Smooth muscle cell (in vitro differentiated cells): ENCODE data around the gene TTC3. TPM values are rescaled to one million over a fixed set of nuclear protein-coding genes. Genes with fewer than 3 reads are reported as not detected.

Experiments
- DNase-seq: peaks from one replicate; lab custom pipeline; 2025; ENCODE audit not compliant: unreplicated experiment; lab: John Stamatoyannopoulos, UW
- H2AFZ ChIP-seq: fragments of 200-600 bp; sonication (generic); 2 replicates; pipeline ENCODE4 v1.6.0; 2016; ENCODE audit warnings: antibody characterized with exemption, low read depth, mild to moderate bottlenecking
- H3F3A ChIP-seq: fragments of 200-600 bp; sonication (generic); 2 replicates; pipeline ENCODE4 v1.6.0; 2017; ENCODE audit warnings: antibody characterized with exemption, low read depth
- H3K27ac ChIP-seq: fragments of 200-600 bp; sonication (generic); 2 replicates; pipeline ENCODE4 v1.5.1; 2016; ENCODE audit warnings: low read depth, mild to moderate bottlenecking
- H3K27me3 ChIP-seq: fragments of 200-600 bp; sonication (generic); 2 replicates; pipeline ENCODE4 v1.6.1; 2016; ENCODE audit warnings: low read depth, mild to moderate bottlenecking
- H3K36me3 ChIP-seq: fragments of 200-600 bp; sonication (generic); 2 replicates; pipeline ENCODE4 v1.5.1; 2016; ENCODE audit warnings: low read depth
- H3K4me1 ChIP-seq: fragments of 200-600 bp; sonication (generic); 2 replicates; pipeline ENCODE4 v1.5.1; 2016; ENCODE audit warnings: low read depth
- H3K4me2 ChIP-seq: fragments of 200-600 bp; sonication (generic); 2 replicates; pipeline ENCODE4 v1.6.0; 2016; ENCODE audit warnings: mild to moderate bottlenecking
- H3K4me3 ChIP-seq: fragments of 200-600 bp; sonication (generic); 2 replicates; pipeline ENCODE4 v1.5.1; 2016; ENCODE audit warnings: mild to moderate bottlenecking
- H3K79me2 ChIP-seq: fragments of 200-600 bp; sonication (generic); 2 replicates; pipeline ENCODE4 v1.6.0; 2016; ENCODE audit warnings: low read depth, mild to moderate bottlenecking
- H3K9ac ChIP-seq: fragments of 200-600 bp; sonication (generic); 2 replicates; pipeline ENCODE4 v1.6.0; 2016; ENCODE audit warnings: low read depth
- H3K9me3 ChIP-seq: fragments of 200-600 bp; sonication (generic); replicated peaks from 2 replicates; pipeline ENCODE4 v1.5.1; 2016; ENCODE audit warnings: low read depth
- H4K20me1 ChIP-seq: fragments of 200-600 bp; sonication (generic); 2 replicates; pipeline ENCODE4 v1.6.0; 2016; ENCODE audit warnings: low read depth
- CTCF ChIP-seq: fragments of 200-600 bp; sonication (generic); IDR thresholded peaks from 2 replicates; pipeline ENCODE4 v1.5.1; 2017; ENCODE audit warnings: borderline replicate concordance, mild to moderate bottlenecking, antibody characterized with exemption; ENCODE audit not compliant: insufficient read depth, poor library complexity, severe bottlenecking
- WGBS: methylation state at CpG from one replicate; pipeline ENCODE4 v1.1.7; 2016; ENCODE audit warnings: low lambda C conversion rate; 5-methylcytosine and 5-hydroxymethylcytosine counted together
- polyA plus RNA-seq: library from polyadenylated mRNA; unstranded; fragments of >200 nt; fragmentation: Nextera tagmentation; extraction: Ambion mirVana; gene quantifications from 2 replicates; pipeline ENCODE4 v1.2.1, GENCODE V29; 2016
- small RNA-seq: library from RNA; depleted of rRNA; stranded (forward); fragments of <200 nt; gene quantifications from one replicate; pipeline ENCODE3, GENCODE V24; 2014
- total RNA-seq: library from RNA; depleted of rRNA; stranded (reverse); fragments of >200 nt; gene quantifications from 2 replicates; pipeline ENCODE4 v1.2.3, GENCODE V29; 2014

TTC3 gene
- total and polyA plus RNA-seq, 2 experiments from 2014 or later = 193 to 224 TPM

DNA sequence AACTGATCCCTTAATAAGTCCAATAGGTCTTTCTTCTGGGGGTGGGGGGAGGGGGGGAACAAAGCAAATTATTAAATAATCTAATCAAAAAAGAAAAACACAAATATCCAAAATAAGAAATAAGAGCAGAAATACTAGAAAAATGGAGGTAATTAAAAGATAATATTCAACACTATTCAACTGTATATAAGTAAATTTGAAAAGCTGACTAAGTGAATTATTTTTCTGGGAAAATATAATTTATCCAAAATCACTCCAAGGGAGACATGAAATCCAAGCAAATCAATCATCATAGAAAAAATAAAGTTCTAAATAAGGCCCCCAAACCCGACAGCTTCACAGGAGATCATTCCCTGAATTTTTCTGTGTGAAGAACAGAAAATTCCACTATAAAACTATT lies 175.2 kb downstream of the TTC3 start:
- H3K79me2 ChIP-seq = peaks cover 97% of the 10 kb centered on the region
- H3K4me2 ChIP-seq = no peak overlapping the region
- H3K27ac ChIP-seq = no peak overlapping the region
- H3K4me1 ChIP-seq = no peaks in the 10 kb centered on the region
- H3K9me3 ChIP-seq = no peaks in the 10 kb centered on the region
- no peaks in the 10 kb centered on the region for H3K36me3 ChIP-seq
- peaks cover 81% of the 10 kb centered on the region for H4K20me1 ChIP-seq
- WGBS = 88% methylated on average over 1 of the region's 1 CpG
- H3K9ac ChIP-seq = no peak overlapping the region
- DNase-seq = no peak
- H3K27me3 ChIP-seq = no peaks in the 10 kb centered on the region
- no peak overlapping the region for H2AFZ ChIP-seq
- H3F3A ChIP-seq = no peaks in the 10 kb centered on the region
- no peak for TF ChIP-seq CTCF
- no peak overlapping the region for H3K4me3 ChIP-seq

GRCh38 chr21:37249112-37249904 lies 176.3 kb downstream of the TTC3 start:
- WGBS = 86% methylated on average over 3 of the region's 3 CpGs
- DNase-seq = no peak
- Histone ChIP-seq H3K9ac (no peak overlapping the region), H4K20me1 (peaks cover 81% of the 10 kb centered on the region), H3F3A (no peaks in the 10 kb centered on the region), H3K36me3 (no peaks in the 10 kb centered on the region), H3K79me2 (peaks cover 97% of the 10 kb centered on the region), H3K4me3 (no peak overlapping the region), H3K27me3 (no peaks in the 10 kb centered on the region), H3K9me3 (no peaks in the 10 kb centered on the region), H3K4me2 (no peak overlapping the region), H3K27ac (no peak overlapping the region), H3K4me1 (no peaks in the 10 kb centered on the region), H2AFZ (no peak overlapping the region)
- TF ChIP-seq CTCF = no peak

GRCh38 chr21:37251294-37251634 lies 178.2 kb downstream of the TTC3 start:
- Histone ChIP-seq H3K79me2 (peaks cover 96% of the 10 kb centered on the region), H3K27ac (peak overlapping the region; percentile 24), H3K9ac (no peak overlapping the region), H3K9me3 (no peaks in the 10 kb centered on the region), H3K27me3 (no peaks in the 10 kb centered on the region), H3K4me3 (no peak overlapping the region), H2AFZ (no peak overlapping the region), H3F3A (no peaks in the 10 kb centered on the region), H3K4me2 (no peak overlapping the region), H4K20me1 (peaks cover 78% of the 10 kb centered on the region), H3K36me3 (no peaks in the 10 kb centered on the region), H3K4me1 (no peaks in the 10 kb centered on the region)
- WGBS = 54% methylated on average over 2 of the region's 2 CpGs
- no peak for TF ChIP-seq CTCF
- DNase-seq = no peak

Small RNA genes lying within 50 kb of the gene (small RNA-seq; reads per million reads assigned to genes)
- gene RN7SL678P = 0.16 reads per million
- gene RNU6-696P = not detected

Other genes with a start within 250 kb of the TTC3 start
- gene HLCS, start 106.6 kb upstream of the TTC3 start, total RNA-seq = 17.5 and 20.6 TPM in 2 replicates
- gene HLCS, start 106.6 kb upstream of the TTC3 start, polyA plus RNA-seq = 7.5 and 13.7 TPM in 2 replicates
- not detected in 2 replicates for gene RIPPLY3, start 66.6 kb upstream of the TTC3 start, total RNA-seq
- not detected in 2 replicates for gene RIPPLY3, start 66.6 kb upstream of the TTC3 start, polyA plus RNA-seq
- 13.8 and 15.4 TPM in 2 replicates for gene PIGP, start 183 bp upstream of the TTC3 start, total RNA-seq
- 17.6 and 19.3 TPM in 2 replicates for gene PIGP, start 183 bp upstream of the TTC3 start, polyA plus RNA-seq
- 50.3 and 64.8 TPM in 2 replicates for gene VPS26C, start 194.1 kb downstream of the TTC3 start, total RNA-seq
- gene VPS26C, start 194.1 kb downstream of the TTC3 start, polyA plus RNA-seq = 31.7 and 35.4 TPM in 2 replicates